ENCODE measurements around the gene NAGLU. TPM values are rescaled to one million over a fixed set of nuclear protein-coding genes. Genes with fewer than 3 reads are reported as not detected.

NAGLU gene
- total and polyA plus RNA-seq, 2 donors from 2014 or later: 37.5 to 52.7 TPM

DNA sequence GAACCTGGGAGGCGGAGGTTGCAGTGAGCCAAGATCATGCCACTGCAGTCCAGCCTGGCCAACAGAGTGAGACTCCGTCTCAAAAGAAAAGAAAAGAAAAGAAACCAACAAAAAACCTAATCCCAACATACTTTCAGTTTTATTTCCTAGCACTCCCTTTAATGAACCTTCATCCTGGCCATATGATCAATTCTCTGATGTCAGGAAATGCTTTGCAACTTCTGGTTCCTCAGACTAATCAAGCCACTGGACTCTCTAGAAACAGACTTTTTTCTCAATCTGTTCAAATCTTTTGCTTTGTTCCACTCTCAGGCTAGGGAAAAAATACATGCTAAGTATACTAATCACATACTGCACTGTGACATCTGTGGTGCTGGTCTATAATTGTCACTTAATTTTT, 54.8 kb downstream of the NAGLU start:
- no peak overlapping the region for H3K4me3 ChIP-seq (ENCODE audit: low read length in 3 of 3)
- no peak overlapping the region for H3K27ac ChIP-seq (ENCODE audit: low read depth in 2 of 2, low read length in 2 of 2)
- intact Hi-C loops (cut with DNase I): no loop called here
- H3K27me3 ChIP-seq (ENCODE audit: control insufficient read depth, insufficient read depth, low read length): no peaks in the 10 kb centered on the region
- no peak overlapping the region for H3K9ac ChIP-seq (ENCODE audit: low read length in 3 of 3)
- DNase-seq (no peak), FAIRE-seq (no peak)
- H3K4me1 ChIP-seq (ENCODE audit: control insufficient read depth in 2 of 3, insufficient read depth in 2 of 3, low read depth in 1 of 3, low read length in 3 of 3): peaks cover 0 to under 1% (median 0%) of the 10 kb centered on the region in 3 donors
- peaks cover 5 to 33% (median 19%) of the 10 kb centered on the region in 3 donors for H3K36me3 ChIP-seq (ENCODE audit: control insufficient read depth in 2 of 3, insufficient read depth in 3 of 3, low read length in 3 of 3)
- no peak for TF ChIP-seq CTCF (IDR thresholded peaks at IDR 0.05; ENCODE audit: borderline replicate concordance, extremely low read depth, insufficient read depth)
- H3K9me3 ChIP-seq (ENCODE audit: control insufficient read depth in 2 of 3, insufficient read depth in 1 of 3, low read length in 3 of 3): no peaks in the 10 kb centered on the region

DNA sequence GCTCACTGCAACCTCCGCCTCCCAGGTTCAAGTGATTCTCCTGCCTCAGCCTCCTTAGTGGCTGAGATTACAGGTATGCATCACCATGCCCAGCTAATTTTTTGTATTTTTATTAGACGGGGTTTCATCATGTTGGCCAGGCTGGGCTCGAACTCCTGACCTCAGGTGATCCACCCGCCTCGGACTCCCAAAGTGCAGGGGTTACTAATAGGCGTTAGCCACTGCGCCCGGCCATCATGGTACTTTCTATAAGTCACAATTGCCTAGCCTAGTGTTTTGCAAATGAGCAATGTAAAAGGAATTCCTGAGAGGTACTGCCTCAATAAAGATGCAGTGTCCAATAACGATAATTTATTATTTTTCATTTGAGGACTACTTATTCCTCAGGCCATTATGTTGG, 55.4 kb downstream of the NAGLU start:
- intact Hi-C loops (cut with DNase I): no loop called here
- Histone ChIP-seq H3K4me1 (ENCODE audit: control insufficient read depth in 2 of 3, insufficient read depth in 2 of 3, low read depth in 1 of 3, low read length in 3 of 3) (no peaks in the 10 kb centered on the region), H3K27ac (ENCODE audit: low read depth in 2 of 2, low read length in 2 of 2) (no peak overlapping the region), H3K9me3 (ENCODE audit: control insufficient read depth in 2 of 3, insufficient read depth in 1 of 3, low read length in 3 of 3) (no peaks in the 10 kb centered on the region), H3K36me3 (ENCODE audit: control insufficient read depth in 2 of 3, insufficient read depth in 3 of 3, low read length in 3 of 3) (peaks cover 3 to 30% (median 15%) of the 10 kb centered on the region in 3 donors), H3K27me3 (ENCODE audit: control insufficient read depth, insufficient read depth, low read length) (no peaks in the 10 kb centered on the region), H3K9ac (ENCODE audit: low read length in 3 of 3) (no peak overlapping the region), H3K4me3 (ENCODE audit: low read length in 3 of 3) (no peak overlapping the region)
- no peak for FAIRE-seq
- no peak for TF ChIP-seq CTCF (IDR thresholded peaks at IDR 0.05; ENCODE audit: borderline replicate concordance, extremely low read depth, insufficient read depth)
- DNase-seq: no peak

Small RNAs within 50 kb of the gene (microRNA-seq; reads per million reads assigned to microRNA genes)
- gene MIR5010 (6.8 reads per million, percentile 13 among the genes with 10 or more reads in this experiment), gene MIR548AT (not detected)

Other genes starting within 250 kb of the NAGLU start
- gene STAT5A, start 247.7 kb upstream of the NAGLU start, total RNA-seq: 47.9 TPM
- 11.5 TPM for gene STAT5A, start 247.7 kb upstream of the NAGLU start, polyA plus RNA-seq (ENCODE audit: insufficient read depth, low read depth, low replicate concordance)
- 327 TPM for gene STAT3, start 147.8 kb upstream of the NAGLU start, total RNA-seq
- gene STAT3, start 147.8 kb upstream of the NAGLU start, polyA plus RNA-seq (ENCODE audit: insufficient read depth, low read depth, low replicate concordance): 55.6 TPM
- gene CAVIN1, start 113.0 kb upstream of the NAGLU start, total RNA-seq: 204 TPM
- gene CAVIN1, start 113.0 kb upstream of the NAGLU start, polyA plus RNA-seq (ENCODE audit: insufficient read depth, low read depth, low replicate concordance): 67.1 TPM
- gene ATP6V0A1, start 77.4 kb upstream of the NAGLU start, total RNA-seq: 110 TPM
- gene ATP6V0A1, start 77.4 kb upstream of the NAGLU start, polyA plus RNA-seq (ENCODE audit: insufficient read depth, low read depth, low replicate concordance): 108 TPM
- 0.31 TPM for gene HSD17B1, start 16.7 kb downstream of the NAGLU start, total RNA-seq
- 3.3 TPM for gene HSD17B1, start 16.7 kb downstream of the NAGLU start, polyA plus RNA-seq (ENCODE audit: insufficient read depth, low read depth, low replicate concordance)
- 71.9 TPM for gene COASY, start 25.9 kb downstream of the NAGLU start, total RNA-seq
- 145 TPM for gene COASY, start 25.9 kb downstream of the NAGLU start, polyA plus RNA-seq (ENCODE audit: insufficient read depth, low read depth, low replicate concordance)
- gene MLX, start 30.9 kb downstream of the NAGLU start, total RNA-seq: 38.7 TPM
- gene MLX, start 30.9 kb downstream of the NAGLU start, polyA plus RNA-seq (ENCODE audit: insufficient read depth, low read depth, low replicate concordance): 41.0 TPM
- gene PSMC3IP, start 41.5 kb downstream of the NAGLU start, total RNA-seq: 5.8 TPM
- 3.6 TPM for gene PSMC3IP, start 41.5 kb downstream of the NAGLU start, polyA plus RNA-seq (ENCODE audit: insufficient read depth, low read depth, low replicate concordance)
- gene RETREG3, start 73.1 kb downstream of the NAGLU start, total RNA-seq: 69.5 TPM
- 22.6 TPM for gene RETREG3, start 73.1 kb downstream of the NAGLU start, polyA plus RNA-seq (ENCODE audit: insufficient read depth, low read depth, low replicate concordance)
- gene TUBG1, start 73.4 kb downstream of the NAGLU start, total RNA-seq: 33.7 TPM
- 61.9 TPM for gene TUBG1, start 73.4 kb downstream of the NAGLU start, polyA plus RNA-seq (ENCODE audit: insufficient read depth, low read depth, low replicate concordance)
- 19.9 TPM for gene TUBG2, start 123.0 kb downstream of the NAGLU start, total RNA-seq
- gene TUBG2, start 123.0 kb downstream of the NAGLU start, polyA plus RNA-seq (ENCODE audit: insufficient read depth, low read depth, low replicate concordance): 39.9 TPM
- 21.2 TPM for gene PLEKHH3, start 140.8 kb downstream of the NAGLU start, total RNA-seq
- gene PLEKHH3, start 140.8 kb downstream of the NAGLU start, polyA plus RNA-seq (ENCODE audit: insufficient read depth, low read depth, low replicate concordance): 23.2 TPM
- gene CCR10, start 145.6 kb downstream of the NAGLU start, total RNA-seq: 1.4 TPM
- 1.7 TPM for gene CCR10, start 145.6 kb downstream of the NAGLU start, polyA plus RNA-seq (ENCODE audit: insufficient read depth, low read depth, low replicate concordance)
- gene CNTNAP1, start 146.3 kb downstream of the NAGLU start, total RNA-seq: 9.1 TPM
- 1.4 TPM for gene CNTNAP1, start 146.3 kb downstream of the NAGLU start, polyA plus RNA-seq (ENCODE audit: insufficient read depth, low read depth, low replicate concordance)
- 59.2 TPM for gene EZH1, start 208.8 kb downstream of the NAGLU start, total RNA-seq
- gene EZH1, start 208.8 kb downstream of the NAGLU start, polyA plus RNA-seq (ENCODE audit: insufficient read depth, low read depth, low replicate concordance): 20.8 TPM
- 55.7 TPM for gene RAMP2, start 225.0 kb downstream of the NAGLU start, total RNA-seq
- 134 TPM for gene RAMP2, start 225.0 kb downstream of the NAGLU start, polyA plus RNA-seq (ENCODE audit: insufficient read depth, low read depth, low replicate concordance)
- 85.2 TPM for gene VPS25, start 237.2 kb downstream of the NAGLU start, total RNA-seq
- gene VPS25, start 237.2 kb downstream of the NAGLU start, polyA plus RNA-seq (ENCODE audit: insufficient read depth, low read depth, low replicate concordance): 112 TPM
- 14.9 TPM for gene WNK4, start 244.4 kb downstream of the NAGLU start, total RNA-seq
- 26.4 TPM for gene WNK4, start 244.4 kb downstream of the NAGLU start, polyA plus RNA-seq (ENCODE audit: insufficient read depth, low read depth, low replicate concordance)

Measured in kidney (tissue), 14 donors.